ENCODE data around the gene FGD4.

GRCh38 chr12:32679091-32679919 lies 279.9 kb downstream of the FGD4 start, which contains the start of gene DNM1L:
- TF ChIP-seq CTCF (IDR thresholded peaks at IDR 0.05) (peak in 1 of 3 experiments; percentile 14), POLR2A (IDR thresholded peaks at IDR 0.05; ENCODE audit: low read depth) (peak; percentile 58)
